Endodermal cell (in vitro differentiated cells): ENCODE results near the gene PAK2. TPM values are rescaled to one million over a fixed set of nuclear protein-coding genes. Genes with fewer than 3 reads are reported as not detected.

Experiments used
- DNase-seq: peaks from one replicate; pipeline ENCODE4 v3.0.0-alpha.2; 2017
- H3K27ac ChIP-seq: 2 replicates; pipeline ENCODE4 v1.5.1; 2013; ENCODE audit warnings: mild to moderate bottlenecking, low read depth, low read length, moderate library complexity
- H3K27me3 ChIP-seq: 2 replicates; pipeline ENCODE4 v1.6.1; 2013; ENCODE audit warnings: mild to moderate bottlenecking, low read length, moderate library complexity; ENCODE audit not compliant: insufficient read depth, control insufficient read depth, poor library complexity, severe bottlenecking
- H3K36me3 ChIP-seq: 2 replicates; pipeline ENCODE4 v1.7.0; 2013; ENCODE audit warnings: mild to moderate bottlenecking, low read length, moderate library complexity; ENCODE audit not compliant: control insufficient read depth, insufficient read depth
- H3K4me1 ChIP-seq: one replicate; pipeline ENCODE4 v1.7.0; 2013; ENCODE audit warnings: low read length; ENCODE audit not compliant: control insufficient read depth, insufficient read depth
- H3K4me3 ChIP-seq: 2 replicates; pipeline ENCODE4 v1.5.1; 2013; ENCODE audit warnings: mild to moderate bottlenecking, low read length, moderate library complexity
- H3K9ac ChIP-seq: 2 replicates; pipeline ENCODE4 v1.6.1; 2013; ENCODE audit warnings: mild to moderate bottlenecking, low read length, moderate library complexity; ENCODE audit not compliant: poor library complexity, severe bottlenecking; ENCODE audit errors: extremely low read depth
- H3K9me3 ChIP-seq: 2 replicates; pipeline ENCODE4 v1.6.1; 2013; ENCODE audit warnings: mild to moderate bottlenecking, low read length, moderate library complexity; ENCODE audit not compliant: control insufficient read depth
- H3K27ac Mint-ChIP-seq: 2 replicates; pipeline ENCODE4 v1.8.0; 2020; ENCODE audit warnings: mixed read lengths
- H3K27me3 Mint-ChIP-seq: 2 replicates; pipeline ENCODE4 v1.8.0; 2021; ENCODE audit warnings: mild to moderate bottlenecking, mixed read lengths; ENCODE audit not compliant: insufficient read depth
- H3K36me3 Mint-ChIP-seq: 2 replicates; pipeline ENCODE4 v1.8.0; 2020; ENCODE audit warnings: low read depth, mixed read lengths
- H3K4me1 Mint-ChIP-seq: 2 replicates; pipeline ENCODE4 v1.8.0; 2020; ENCODE audit warnings: mixed read lengths
- H3K4me3 Mint-ChIP-seq: 2 replicates; pipeline ENCODE4 v1.8.0; 2020; ENCODE audit warnings: mild to moderate bottlenecking, moderate library complexity, mixed read lengths
- H3K9me3 Mint-ChIP-seq: 2 replicates; pipeline ENCODE4 v1.8.0; 2020; ENCODE audit warnings: mild to moderate bottlenecking, mixed read lengths
- CTCF ChIP-seq: fragments of 200-600 bp; sonication (generic); conservative IDR thresholded peaks from 2 replicates; pipeline ENCODE4 v1.5.0; 2021; ENCODE audit warnings: antibody characterized with exemption, mild to moderate bottlenecking
- WGBS, 2 experiments: methylation state at CpG; one replicate each; pipeline versions ENCODE4 v1.1.5 to v1.1.7; 2013; ENCODE audit warnings: missing lambda C conversion rate in 2 of 2, mixed read lengths in 1 of 2; ENCODE audit not compliant: insufficient coverage in 1 of 2, insufficient read length in 1 of 2; 5-methylcytosine and 5-hydroxymethylcytosine counted together
- long read RNA-seq, 4 experiments: library from polyadenylated mRNA in 2 of 4; library from RNA in 1 of 4; library from capped mRNA in 1 of 4; stranded (forward) in 3 of 4; unstranded in 1 of 4; transcript quantifications; one replicate each; pipeline ENCODE4 v2.0.0, GENCODE V29; 2020 to 2021; ENCODE audit warnings: inconsistent platforms in 1 of 4
- polyA plus RNA-seq, 2 experiments: library from polyadenylated mRNA; stranded (reverse); fragments of 50-300 nt; gene quantifications; one replicate each; pipeline ENCODE4 v1.2.3, GENCODE V29; 2013
- total RNA-seq, 2 donors: library from RNA; stranded (reverse); fragmentation: NEBNext Ultra II Directional in 1 of 2; extraction: Animal tissue kit (Norgen Biotek cat#: 25700) in 1 of 2; gene quantifications; 2 replicates in 1 of 2; 3 replicates in 1 of 2; pipeline ENCODE4 v1.2.1, GENCODE V29; 2021

PAK2 gene
- total RNA-seq, result 10 to 100 TPM; 58.7 to 76.6 TPM
- polyA plus RNA-seq (2013, experiment 1 of 2), result 68.8 TPM
- polyA plus RNA-seq (2013, experiment 2 of 2), result 63.1 TPM
- long read RNA-seq, experiment 1, full-length matches to known transcripts, result 8 of 28 reads
- long read RNA-seq, experiment 1, partial matches to known transcripts, result 5 of 28 reads
- long read RNA-seq, experiment 1, other reads (novel, unspliced or antisense), result 15 of 28 reads
- long read RNA-seq, experiment 2, full-length matches to known transcripts, result 55 of 76 reads
- long read RNA-seq, experiment 2, partial matches to known transcripts, result 7 of 76 reads
- long read RNA-seq, experiment 2, other reads (novel, unspliced or antisense), result 14 of 76 reads
- long read RNA-seq, experiment 3, full-length matches to known transcripts, result 82 of 120 reads
- long read RNA-seq, experiment 3, partial matches to known transcripts, result 20 of 120 reads
- long read RNA-seq, experiment 3, other reads (novel, unspliced or antisense), result 18 of 120 reads
- long read RNA-seq, experiment 4, partial matches to known transcripts, result 3 of 12 reads
- long read RNA-seq, experiment 4, other reads (novel, unspliced or antisense), result 9 of 12 reads

- Histone ChIP-seq H3K4me3 (peak within 1 kb of the TSS; percentile 98), H3K36me3 (peaks cover 10% of the 10 kb centered on the region), H3K27me3 (no peaks in the 10 kb centered on the region), H3K27ac (peak within 1 kb of the TSS; percentile 95), H3K9ac (peak within 1 kb of the TSS; percentile 94), H3K4me1 (no peaks in the 10 kb centered on the region), H3K9me3 (peaks cover 6% of the 10 kb centered on the region)
- H3K4me3 Mint-ChIP-seq, result peak within 1 kb of the TSS; percentile 92
- H3K4me1 Mint-ChIP-seq, result peaks cover 4% of the 10 kb centered on the region
- no peaks in the 10 kb centered on the region for H3K27me3 Mint-ChIP-seq
- WGBS, 2 experiments, result 0 to 1% methylated on average over 22 to 86 of the region's 86 CpGs
- peak; percentile 27 for TF ChIP-seq CTCF
- DNase-seq, result peak; percentile 94
- H3K27ac Mint-ChIP-seq, result peak within 1 kb of the TSS; percentile 99
- peaks cover 11% of the 10 kb centered on the region for H3K9me3 Mint-ChIP-seq
- H3K36me3 Mint-ChIP-seq, result peaks cover 24% of the 10 kb centered on the region
Measured at GRCh38 chr3:196739671-196740480, at the start of gene PAK2. TSS of gene PAK2 (plus strand) at chr3:196739857. CDS start at chr3:196782647, 42,790 bp downstream.

- H3K4me3 ChIP-seq, result no peak overlapping the region
- WGBS, 2 experiments, result 95% methylated on average over 11 to 15 of the region's 17 CpGs
- no peak for DNase-seq
- H3K9ac ChIP-seq, result no peak overlapping the region
- Mint-ChIP-seq H3K36me3 (no peaks in the 10 kb centered on the region), H3K27me3 (no peaks in the 10 kb centered on the region), H3K4me1 (no peaks in the 10 kb centered on the region), H3K9me3 (no peaks in the 10 kb centered on the region), H3K27ac (no peak overlapping the region), H3K4me3 (no peak overlapping the region)
- no peaks in the 10 kb centered on the region for H3K36me3 ChIP-seq
- no peak overlapping the region for H3K27ac ChIP-seq
- no peak for TF ChIP-seq CTCF
- no peaks in the 10 kb centered on the region for H3K9me3 ChIP-seq
- H3K4me1 ChIP-seq, result no peaks in the 10 kb centered on the region
- H3K27me3 ChIP-seq, result no peaks in the 10 kb centered on the region
Measured at GRCh38 chr3:196689941-196690660, 49.6 kb upstream of the PAK2 start.

- Histone ChIP-seq H3K4me1 (no peaks in the 10 kb centered on the region), H3K27me3 (no peaks in the 10 kb centered on the region), H3K9me3 (no peaks in the 10 kb centered on the region), H3K4me3 (no peak overlapping the region), H3K9ac (no peak overlapping the region), H3K36me3 (no peaks in the 10 kb centered on the region), H3K27ac (no peak overlapping the region)
- no peak for DNase-seq
- Mint-ChIP-seq H3K27ac (no peak overlapping the region), H3K4me3 (no peak overlapping the region), H3K36me3 (no peaks in the 10 kb centered on the region), H3K9me3 (no peaks in the 10 kb centered on the region), H3K4me1 (no peaks in the 10 kb centered on the region), H3K27me3 (no peaks in the 10 kb centered on the region)
- no peak for TF ChIP-seq CTCF
- 85 to 87% methylated on average over 7 to 8 of the region's 8 CpGs for WGBS, 2 experiments
Measured at GRCh38 chr3:196691386-196691785, 48.3 kb upstream of the PAK2 start.
